ENCODE results near the gene ERP44. TPM values are rescaled to one million over a fixed set of nuclear protein-coding genes. Genes with fewer than 3 reads are reported as not detected.
"Not testable (repeated sequence)": the region's sequence is repeated elsewhere in the genome, so short reads cannot be mapped to it uniquely, and the experiment has no call there.

The ERP44 gene
- total RNA-seq, 2 donors from 2014 or later = 11.1 to 13.9 TPM

GRCh38 chr9:100117316-100117715 is 18.5 kb upstream of the ERP44 start:
- Mint-ChIP-seq H3K27me3 (no peaks in the 10 kb centered on the region), H3K4me3 (no peak overlapping the region), H3K27ac (no peak overlapping the region), H3K36me3 (ENCODE audit: low read depth) (peaks cover 33% of the 10 kb centered on the region), H3K9me3 (no peaks in the 10 kb centered on the region), H3K4me1 (peaks cover 13% of the 10 kb centered on the region)
- ATAC-seq (replicated peaks) = no peak

- peaks cover 22% of the 10 kb centered on the region for H3K36me3 Mint-ChIP-seq (ENCODE audit: low read depth)
- no peak overlapping the region for H3K4me3 Mint-ChIP-seq
- no peak for ATAC-seq (replicated peaks)
- peaks cover 8% of the 10 kb centered on the region for H3K4me1 Mint-ChIP-seq
- no peaks in the 10 kb centered on the region for H3K27me3 Mint-ChIP-seq
- H3K27ac Mint-ChIP-seq = no peak overlapping the region
- H3K9me3 Mint-ChIP-seq = no peaks in the 10 kb centered on the region
Observed at GRCh38 chr9:100112677-100113336, 14.0 kb upstream of the ERP44 start.

- Mint-ChIP-seq H3K4me3 (no peak overlapping the region), H3K4me1 (peaks cover 8% of the 10 kb centered on the region), H3K36me3 (ENCODE audit: low read depth) (peaks cover 22% of the 10 kb centered on the region), H3K27me3 (no peaks in the 10 kb centered on the region), H3K9me3 (no peaks in the 10 kb centered on the region), H3K27ac (no peak overlapping the region)
- ATAC-seq (replicated peaks) = no peak
Observed at GRCh38 chr9:100111235-100111634, 12.4 kb upstream of the ERP44 start.

- peaks cover 21% of the 10 kb centered on the region for H3K36me3 Mint-ChIP-seq (ENCODE audit: low read depth)
- H3K27ac Mint-ChIP-seq = no peak overlapping the region
- no peaks in the 10 kb centered on the region for H3K27me3 Mint-ChIP-seq
- H3K4me3 Mint-ChIP-seq = no peak overlapping the region
- ATAC-seq (replicated peaks) = no peak
- peaks cover 4% of the 10 kb centered on the region for H3K4me1 Mint-ChIP-seq
- H3K9me3 Mint-ChIP-seq = no peaks in the 10 kb centered on the region
Observed at GRCh38 chr9:100108559-100108958, 9.8 kb upstream of the ERP44 start.

- Mint-ChIP-seq H3K36me3 (ENCODE audit: low read depth) (peaks cover 9% of the 10 kb centered on the region), H3K27ac (no peak overlapping the region), H3K4me3 (no peak overlapping the region), H3K4me1 (no peaks in the 10 kb centered on the region), H3K9me3 (no peaks in the 10 kb centered on the region), H3K27me3 (no peaks in the 10 kb centered on the region)
- peak; percentile 61 for ATAC-seq (replicated peaks)
Observed at GRCh38 chr9:100106616-100107015, 7.8 kb upstream of the ERP44 start.

- H3K4me1 Mint-ChIP-seq = no peaks in the 10 kb centered on the region
- H3K9me3 Mint-ChIP-seq = no peaks in the 10 kb centered on the region
- H3K4me3 Mint-ChIP-seq = no peak overlapping the region
- ATAC-seq (replicated peaks) = peak; percentile 83
- no peaks in the 10 kb centered on the region for H3K27me3 Mint-ChIP-seq
- peaks cover 2% of the 10 kb centered on the region for H3K36me3 Mint-ChIP-seq (ENCODE audit: low read depth)
- H3K27ac Mint-ChIP-seq = no peak overlapping the region
Observed at GRCh38 chr9:100105861-100106260, 7.1 kb upstream of the ERP44 start.

GRCh38 chr9:100104314-100104713 is 5.5 kb upstream of the ERP44 start:
- peak; percentile 32 for ATAC-seq (replicated peaks)
- Mint-ChIP-seq H3K27ac (no peak overlapping the region), H3K4me1 (no peaks in the 10 kb centered on the region), H3K4me3 (no peak overlapping the region), H3K36me3 (ENCODE audit: low read depth) (no peaks in the 10 kb centered on the region), H3K27me3 (no peaks in the 10 kb centered on the region), H3K9me3 (no peaks in the 10 kb centered on the region)

- Mint-ChIP-seq H3K4me1 (peaks cover 7% of the 10 kb centered on the region), H3K9me3 (no peaks in the 10 kb centered on the region), H3K36me3 (ENCODE audit: low read depth) (peaks cover 4% of the 10 kb centered on the region), H3K27ac (no peak overlapping the region), H3K4me3 (no peak overlapping the region), H3K27me3 (no peaks in the 10 kb centered on the region)
- ATAC-seq (replicated peaks) = no peak
Observed at GRCh38 chr9:100101608-100102007, 2.8 kb upstream of the ERP44 start.

- no peaks in the 10 kb centered on the region for H3K9me3 Mint-ChIP-seq
- no peaks in the 10 kb centered on the region for H3K27me3 Mint-ChIP-seq
- peaks cover 6% of the 10 kb centered on the region for H3K36me3 Mint-ChIP-seq (ENCODE audit: low read depth)
- peak overlapping the region; percentile 98 for H3K4me3 Mint-ChIP-seq
- H3K27ac Mint-ChIP-seq = peak overlapping the region; percentile 95
- H3K4me1 Mint-ChIP-seq = peaks cover 15% of the 10 kb centered on the region
- ATAC-seq (replicated peaks) = no peak
Observed at GRCh38 chr9:100100146-100100667, 1.4 kb upstream of the ERP44 start.

- H3K27me3 Mint-ChIP-seq = no peaks in the 10 kb centered on the region
- no peak for ATAC-seq (replicated peaks)
- H3K9me3 Mint-ChIP-seq = no peaks in the 10 kb centered on the region
- peak overlapping the region; percentile 95 for H3K27ac Mint-ChIP-seq
- H3K4me3 Mint-ChIP-seq = peak overlapping the region; percentile 98
- H3K36me3 Mint-ChIP-seq (ENCODE audit: low read depth) = peaks cover 11% of the 10 kb centered on the region
- peaks cover 15% of the 10 kb centered on the region for H3K4me1 Mint-ChIP-seq
Observed at GRCh38 chr9:100099722-100100042, 882 bp upstream of the ERP44 start.

- Mint-ChIP-seq H3K4me3 (peak overlapping the region; percentile 98), H3K27ac (peak overlapping the region; percentile 95), H3K4me1 (peaks cover 15% of the 10 kb centered on the region), H3K9me3 (no peaks in the 10 kb centered on the region), H3K36me3 (ENCODE audit: low read depth) (peaks cover 13% of the 10 kb centered on the region), H3K27me3 (no peaks in the 10 kb centered on the region)
- ATAC-seq (replicated peaks) = peak; percentile 13
Observed at GRCh38 chr9:100098046-100098886, 534 bp downstream of the ERP44 start.

GRCh38 chr9:100096378-100096916 is 2.4 kb downstream of the ERP44 start:
- peaks cover 22% of the 10 kb centered on the region for H3K4me1 Mint-ChIP-seq
- no peak overlapping the region for H3K27ac Mint-ChIP-seq
- no peaks in the 10 kb centered on the region for H3K27me3 Mint-ChIP-seq

GRCh38 chr9:100094411-100094810 is 4.4 kb downstream of the ERP44 start:
- H3K36me3 Mint-ChIP-seq (ENCODE audit: low read depth) = peaks cover 22% of the 10 kb centered on the region
- not testable (repeated sequence) for H3K4me3 Mint-ChIP-seq; H3K27ac Mint-ChIP-seq; H3K9me3 Mint-ChIP-seq; ATAC-seq (replicated peaks); H3K27me3 Mint-ChIP-seq
- peaks cover 29% of the 10 kb centered on the region for H3K4me1 Mint-ChIP-seq

More at GRCh38 chr9:100096378-100096916, 2.4 kb downstream of the ERP44 start:
- no peak for ATAC-seq (replicated peaks)
- peaks cover 22% of the 10 kb centered on the region for H3K36me3 Mint-ChIP-seq (ENCODE audit: low read depth)
- peak overlapping the region; percentile 42 for H3K4me3 Mint-ChIP-seq
- no peaks in the 10 kb centered on the region for H3K9me3 Mint-ChIP-seq

GRCh38 chr9:100092066-100092465 is 6.7 kb downstream of the ERP44 start:
- Mint-ChIP-seq H3K27ac (peak overlapping the region; percentile 50), H3K4me1 (peaks cover 40% of the 10 kb centered on the region)
- ATAC-seq (replicated peaks) = no peak

GRCh38 chr9:100091650-100092049 is 7.2 kb downstream of the ERP44 start:
- Mint-ChIP-seq H3K27me3 (no peaks in the 10 kb centered on the region), H3K4me3 (no peak overlapping the region), H3K36me3 (ENCODE audit: low read depth) (peaks cover 17% of the 10 kb centered on the region), H3K27ac (peak overlapping the region; percentile 50), H3K4me1 (peaks cover 40% of the 10 kb centered on the region), H3K9me3 (no peaks in the 10 kb centered on the region)
- peak; percentile 59 for ATAC-seq (replicated peaks)

More at GRCh38 chr9:100092066-100092465, 6.7 kb downstream of the ERP44 start:
- Mint-ChIP-seq H3K9me3 (no peaks in the 10 kb centered on the region), H3K27me3 (no peaks in the 10 kb centered on the region), H3K4me3 (no peak overlapping the region), H3K36me3 (ENCODE audit: low read depth) (peaks cover 17% of the 10 kb centered on the region)

All from activated T-helper 17 cell treated with anti-CD3 and anti-CD28 coated beads, Interleukin-2, amount 50 U/mL, for 72 hours (primary cell).